Measurements from ENCODE around the gene GPS1. TPM values are rescaled to one million over a fixed set of nuclear protein-coding genes. Genes with fewer than 3 reads are reported as not detected.

The GPS1 gene
- total RNA-seq, 1 experiment from 2014 or later = 108 TPM

- no peak for DNase-seq (ENCODE audit: low spot score)
Measured at GRCh38 chr17:82014432-82014831, 37.3 kb upstream of the GPS1 start.

GRCh38 chr17:82014971-82015310 is 36.8 kb upstream of the GPS1 start:
- DNase-seq (ENCODE audit: low spot score) = no peak

GRCh38 chr17:82015311-82015971 is 36.3 kb upstream of the GPS1 start:
- no peak for DNase-seq (ENCODE audit: low spot score)

GRCh38 chr17:82016061-82016874 is 35.4 kb upstream of the GPS1 start:
- no peak for DNase-seq (ENCODE audit: low spot score)

- no peak for DNase-seq (ENCODE audit: low spot score)
Measured at GRCh38 chr17:82016875-82017459, 34.7 kb upstream of the GPS1 start.

- DNase-seq (ENCODE audit: low spot score) = no peak
Measured at GRCh38 chr17:82017612-82018151, 34.0 kb upstream of the GPS1 start.

GRCh38 chr17:82018152-82018988 is 33.3 kb upstream of the GPS1 start:
- no peak for DNase-seq (ENCODE audit: low spot score)

GRCh38 chr17:82018989-82019689 is 32.6 kb upstream of the GPS1 start:
- DNase-seq (ENCODE audit: low spot score) = no peak

GRCh38 chr17:82019690-82020571 is 31.8 kb upstream of the GPS1 start:
- DNase-seq (ENCODE audit: low spot score) = no peak

GRCh38 chr17:82020572-82021106 is 31.1 kb upstream of the GPS1 start:
- no peak for DNase-seq (ENCODE audit: low spot score)

- DNase-seq (ENCODE audit: low spot score) = peak; percentile 76
Measured at GRCh38 chr17:82021107-82021899, 30.4 kb upstream of the GPS1 start.

- DNase-seq (ENCODE audit: low spot score) = no peak
Measured at GRCh38 chr17:82021900-82022309, 29.8 kb upstream of the GPS1 start.

- DNase-seq (ENCODE audit: low spot score) = no peak
Measured at GRCh38 chr17:82022310-82022980, 29.3 kb upstream of the GPS1 start, which contains the start of gene CENPX. CENPX (minus strand) TSS chr17:82022878; CDS start chr17:82022861, 17 bp downstream.

- DNase-seq (ENCODE audit: low spot score) = peak; percentile 99
Measured at GRCh38 chr17:82022981-82023446, 28.7 kb upstream of the GPS1 start, which contains the start of gene LRRC45. LRRC45 (plus strand) TSS chr17:82023305; CDS start chr17:82023644, 339 bp downstream.

GRCh38 chr17:82023447-82024241 is 28.1 kb upstream of the GPS1 start:
- DNase-seq (ENCODE audit: low spot score) = no peak

- DNase-seq (ENCODE audit: low spot score) = no peak
Measured at GRCh38 chr17:82024859-82025258, 26.8 kb upstream of the GPS1 start.

- no peak for DNase-seq (ENCODE audit: low spot score)
Measured at GRCh38 chr17:82025401-82026107, 26.1 kb upstream of the GPS1 start.
